ENCODE data around the gene TJAP1. TPM values are rescaled to one million over a fixed set of nuclear protein-coding genes. Genes with fewer than 3 reads are reported as not detected.

Gene TJAP1
- polyA plus RNA-seq, 1 donor from 2014 or later, result 11.4 TPM

DNA sequence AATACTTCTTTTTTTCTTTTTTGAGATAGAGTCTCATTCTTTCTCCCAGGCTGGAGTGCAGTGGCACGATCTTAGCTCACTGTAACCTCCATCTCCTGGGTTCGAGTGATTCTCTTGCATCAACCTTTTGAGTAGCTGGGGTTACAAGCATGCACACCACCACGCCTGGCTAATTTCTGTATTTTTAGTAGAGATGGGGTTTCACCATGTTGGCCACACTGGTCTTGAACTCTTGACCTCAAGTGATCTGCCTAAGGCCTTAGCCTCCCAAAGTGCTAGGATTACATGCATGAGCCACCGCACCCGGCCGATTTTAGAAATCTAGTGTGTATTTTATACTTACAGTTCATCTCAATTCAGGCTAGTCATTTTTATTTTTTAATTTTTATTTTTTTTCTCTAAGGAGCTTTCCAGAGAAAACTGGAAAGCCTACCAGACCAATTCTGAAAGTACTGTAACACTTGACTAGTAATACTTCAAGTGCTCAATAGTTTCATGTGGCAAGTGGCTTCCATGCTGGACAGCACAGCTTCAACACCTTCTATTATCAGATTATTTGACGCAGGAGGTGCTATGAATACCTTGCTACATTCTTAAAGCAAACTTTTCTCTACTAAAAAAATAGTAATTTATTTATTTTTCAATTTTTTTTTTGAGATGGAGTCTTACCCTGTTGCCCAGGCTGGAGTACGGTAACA is 64.6 kb downstream of the TJAP1 start:
- Histone ChIP-seq H3K4me2 (ENCODE audit: low read length) (no peak overlapping the region), H3K36me3 (ENCODE audit: insufficient read depth, low read length) (no peaks in the 10 kb centered on the region), H4K20me1 (ENCODE audit: insufficient read depth) (no peaks in the 10 kb centered on the region)

DNA sequence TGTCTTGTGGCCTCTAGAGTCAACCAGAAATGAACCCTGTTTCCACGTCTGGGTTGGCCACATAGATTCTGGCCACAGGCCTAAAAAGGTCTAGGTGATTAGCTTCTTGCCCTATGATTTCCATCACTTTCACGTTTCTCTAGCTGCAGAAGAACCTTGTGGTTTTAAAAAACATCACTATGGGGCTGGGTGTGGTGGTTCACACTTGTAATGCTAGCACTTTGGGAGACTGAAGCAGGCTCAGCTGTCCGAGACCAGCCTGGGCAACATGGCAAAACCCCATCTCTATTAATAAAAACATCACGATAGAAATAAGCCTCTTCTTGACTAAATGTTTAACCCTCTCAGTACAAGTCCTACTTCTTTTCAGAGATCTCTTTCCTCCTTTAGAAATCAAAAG is 67.1 kb downstream of the TJAP1 start:
- H3K36me3 ChIP-seq (ENCODE audit: insufficient read depth, low read length), result no peaks in the 10 kb centered on the region
- no peak for TF ChIP-seq TAF1 (IDR thresholded peaks at IDR 0.05; ENCODE audit: low read depth)
- TF ChIP-seq EP300 (conservative IDR thresholded peaks at IDR 0.05; ENCODE audit: poor library complexity, severe bottlenecking), result no peak
- TF ChIP-seq RAD21 (conservative IDR thresholded peaks at IDR 0.05), result no peak
- no peak for TF ChIP-seq POLR2AphosphoS5 (IDR thresholded peaks at IDR 0.05)
- TF ChIP-seq MXI1 (conservative IDR thresholded peaks at IDR 0.05; ENCODE audit: poor library complexity, severe bottlenecking), result no peak
- TF ChIP-seq, protein P1, sequence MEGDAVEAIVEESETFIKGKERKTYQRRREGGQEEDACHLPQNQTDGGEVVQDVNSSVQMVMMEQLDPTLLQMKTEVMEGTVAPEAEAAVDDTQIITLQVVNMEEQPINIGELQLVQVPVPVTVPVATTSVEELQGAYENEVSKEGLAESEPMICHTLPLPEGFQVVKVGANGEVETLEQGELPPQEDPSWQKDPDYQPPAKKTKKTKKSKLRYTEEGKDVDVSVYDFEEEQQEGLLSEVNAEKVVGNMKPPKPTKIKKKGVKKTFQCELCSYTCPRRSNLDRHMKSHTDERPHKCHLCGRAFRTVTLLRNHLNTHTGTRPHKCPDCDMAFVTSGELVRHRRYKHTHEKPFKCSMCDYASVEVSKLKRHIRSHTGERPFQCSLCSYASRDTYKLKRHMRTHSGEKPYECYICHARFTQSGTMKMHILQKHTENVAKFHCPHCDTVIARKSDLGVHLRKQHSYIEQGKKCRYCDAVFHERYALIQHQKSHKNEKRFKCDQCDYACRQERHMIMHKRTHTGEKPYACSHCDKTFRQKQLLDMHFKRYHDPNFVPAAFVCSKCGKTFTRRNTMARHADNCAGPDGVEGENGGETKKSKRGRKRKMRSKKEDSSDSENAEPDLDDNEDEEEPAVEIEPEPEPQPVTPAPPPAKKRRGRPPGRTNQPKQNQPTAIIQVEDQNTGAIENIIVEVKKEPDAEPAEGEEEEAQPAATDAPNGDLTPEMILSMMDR (IDR thresholded peaks at IDR 0.05; ENCODE audit: poor library complexity, severe bottlenecking), result no peak
- no peak for TF ChIP-seq EZH2 (IDR thresholded peaks at IDR 0.05; ENCODE audit: borderline replicate concordance, insufficient read depth, low read length, poor library complexity, severe bottlenecking)
- TF ChIP-seq, protein P2, sequence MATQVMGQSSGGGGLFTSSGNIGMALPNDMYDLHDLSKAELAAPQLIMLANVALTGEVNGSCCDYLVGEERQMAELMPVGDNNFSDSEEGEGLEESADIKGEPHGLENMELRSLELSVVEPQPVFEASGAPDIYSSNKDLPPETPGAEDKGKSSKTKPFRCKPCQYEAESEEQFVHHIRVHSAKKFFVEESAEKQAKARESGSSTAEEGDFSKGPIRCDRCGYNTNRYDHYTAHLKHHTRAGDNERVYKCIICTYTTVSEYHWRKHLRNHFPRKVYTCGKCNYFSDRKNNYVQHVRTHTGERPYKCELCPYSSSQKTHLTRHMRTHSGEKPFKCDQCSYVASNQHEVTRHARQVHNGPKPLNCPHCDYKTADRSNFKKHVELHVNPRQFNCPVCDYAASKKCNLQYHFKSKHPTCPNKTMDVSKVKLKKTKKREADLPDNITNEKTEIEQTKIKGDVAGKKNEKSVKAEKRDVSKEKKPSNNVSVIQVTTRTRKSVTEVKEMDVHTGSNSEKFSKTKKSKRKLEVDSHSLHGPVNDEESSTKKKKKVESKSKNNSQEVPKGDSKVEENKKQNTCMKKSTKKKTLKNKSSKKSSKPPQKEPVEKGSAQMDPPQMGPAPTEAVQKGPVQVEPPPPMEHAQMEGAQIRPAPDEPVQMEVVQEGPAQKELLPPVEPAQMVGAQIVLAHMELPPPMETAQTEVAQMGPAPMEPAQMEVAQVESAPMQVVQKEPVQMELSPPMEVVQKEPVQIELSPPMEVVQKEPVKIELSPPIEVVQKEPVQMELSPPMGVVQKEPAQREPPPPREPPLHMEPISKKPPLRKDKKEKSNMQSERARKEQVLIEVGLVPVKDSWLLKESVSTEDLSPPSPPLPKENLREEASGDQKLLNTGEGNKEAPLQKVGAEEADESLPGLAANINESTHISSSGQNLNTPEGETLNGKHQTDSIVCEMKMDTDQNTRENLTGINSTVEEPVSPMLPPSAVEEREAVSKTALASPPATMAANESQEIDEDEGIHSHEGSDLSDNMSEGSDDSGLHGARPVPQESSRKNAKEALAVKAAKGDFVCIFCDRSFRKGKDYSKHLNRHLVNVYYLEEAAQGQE (IDR thresholded peaks at IDR 0.05; ENCODE audit: borderline replicate concordance), result no peak
- TF ChIP-seq SMC3 (conservative IDR thresholded peaks at IDR 0.05; ENCODE audit: poor library complexity), result no peak
- no peaks in the 10 kb centered on the region for H3K79me2 ChIP-seq (replicated peaks; ENCODE audit: insufficient read depth, low read length)
- H3K9me3 ChIP-seq (ENCODE audit: low read length), result no peaks in the 10 kb centered on the region
- H3K9ac ChIP-seq (ENCODE audit: low read length), result no peak overlapping the region
- no peak overlapping the region for H2AFZ ChIP-seq (ENCODE audit: low read depth, low read length)
- H3K9me2 ChIP-seq (ENCODE audit: insufficient read depth, low read length), result no peaks in the 10 kb centered on the region
- H3K27me3 ChIP-seq (ENCODE audit: insufficient read depth, low read depth, low read length), result no peaks in the 10 kb centered on the region
- no peaks in the 10 kb centered on the region for H3F3A ChIP-seq (ENCODE audit: insufficient read depth, low read length, poor library complexity, severe bottlenecking)
- H4K20me1 ChIP-seq (ENCODE audit: insufficient read depth), result no peaks in the 10 kb centered on the region
- no peak overlapping the region for H3K27ac ChIP-seq (ENCODE audit: low read length)
- H3K4me3 ChIP-seq (ENCODE audit: low read length), result no peak overlapping the region
- H3K4me2 ChIP-seq (ENCODE audit: low read length), result no peak overlapping the region

More for the DNA sequence above, 64.6 kb downstream of the TJAP1 start:
- no peak overlapping the region for H3K9ac ChIP-seq (ENCODE audit: low read length)
- H3F3A ChIP-seq (ENCODE audit: insufficient read depth, low read length, poor library complexity, severe bottlenecking), result no peaks in the 10 kb centered on the region
- no peak overlapping the region for H3K27ac ChIP-seq (ENCODE audit: low read length)
- no peak for TF ChIP-seq POLR2AphosphoS5 (IDR thresholded peaks at IDR 0.05)
- no peak for TF ChIP-seq SMC3 (conservative IDR thresholded peaks at IDR 0.05; ENCODE audit: poor library complexity)
- no peak for TF ChIP-seq EP300 (conservative IDR thresholded peaks at IDR 0.05; ENCODE audit: poor library complexity, severe bottlenecking)
- no peak for TF ChIP-seq MXI1 (conservative IDR thresholded peaks at IDR 0.05; ENCODE audit: poor library complexity, severe bottlenecking)
- TF ChIP-seq TAF1 (IDR thresholded peaks at IDR 0.05; ENCODE audit: low read depth), result no peak
- TF ChIP-seq, protein P2 (IDR thresholded peaks at IDR 0.05; ENCODE audit: borderline replicate concordance), result no peak
- no peak for TF ChIP-seq EZH2 (IDR thresholded peaks at IDR 0.05; ENCODE audit: borderline replicate concordance, insufficient read depth, low read length, poor library complexity, severe bottlenecking)
- TF ChIP-seq RAD21 (conservative IDR thresholded peaks at IDR 0.05), result no peak
- TF ChIP-seq, protein P1 (IDR thresholded peaks at IDR 0.05; ENCODE audit: poor library complexity, severe bottlenecking), result no peak
- no peaks in the 10 kb centered on the region for H3K9me2 ChIP-seq (ENCODE audit: insufficient read depth, low read length)
- H3K4me3 ChIP-seq (ENCODE audit: low read length), result no peak overlapping the region
- no peaks in the 10 kb centered on the region for H3K9me3 ChIP-seq (ENCODE audit: low read length)
- no peaks in the 10 kb centered on the region for H3K27me3 ChIP-seq (ENCODE audit: insufficient read depth, low read depth, low read length)
- H2AFZ ChIP-seq (ENCODE audit: low read depth, low read length), result no peak overlapping the region
- H3K79me2 ChIP-seq (replicated peaks; ENCODE audit: insufficient read depth, low read length), result no peaks in the 10 kb centered on the region
